GM12878 (cell line): Measurements from ENCODE around the gene RIMBP2.

Source experiments
- CBX3 ChIP-seq: fragments of 200-600 bp; sonication (generic); IDR thresholded peaks from 2 replicates; pipeline ENCODE4 v1.6.1; 2016; ENCODE audit warnings: low read depth, borderline replicate concordance
- CHD1 ChIP-seq: IDR thresholded peaks from 2 replicates; pipeline ENCODE4 v1.6.1; 2012; ENCODE audit warnings: low read depth, low read length, improper control_type of control experiment
- CTCF ChIP-seq, 3 experiments: IDR thresholded peaks in 2 of 3; conservative IDR thresholded peaks in 1 of 3; 2 replicates each; pipeline ENCODE4 v1.5.1; 2011; ENCODE audit warnings: low read depth in 3 of 3, low read length in 3 of 3, mild to moderate bottlenecking in 3 of 3, control low read depth in 2 of 3, moderate library complexity in 2 of 3, inconsistent platforms in 1 of 3, mixed read lengths in 1 of 3; ENCODE audit not compliant: control insufficient read depth in 2 of 3, insufficient read depth in 1 of 3; ENCODE audit errors: extremely low read depth in 1 of 3
- MYB ChIP-seq: fragments of 150-350 bp; IDR thresholded peaks from 2 replicates; pipeline ENCODE4 v1.6.1; 2014; ENCODE audit warnings: mild to moderate bottlenecking, low read depth, low read length, borderline replicate concordance
- POLR2AphosphoS5 ChIP-seq: IDR thresholded peaks from 2 replicates; pipeline ENCODE4 v1.6.1; 2011; ENCODE audit warnings: mild to moderate bottlenecking, low read length, inconsistent platforms
- PRDM15 ChIP-seq: fragments of 450-650 bp; formaldehyde crosslinking; IDR thresholded peaks from 2 replicates; pipeline ENCODE4 v1.4.0; 2020; ENCODE audit warnings: mild to moderate bottlenecking, moderate library complexity
- TAF1 ChIP-seq: IDR thresholded peaks from 2 replicates; pipeline ENCODE4 v1.6.1; 2011; ENCODE audit warnings: mild to moderate bottlenecking, low read depth, low read length, borderline replicate concordance

- TF ChIP-seq POLR2AphosphoS5: no peak
- TF ChIP-seq CBX3: no peak
- TF ChIP-seq CTCF (IDR thresholded peaks at IDR 0.05 in 2 of 3, conservative IDR thresholded peaks at IDR 0.05 in 1 of 3; ENCODE audit: control insufficient read depth in 2 of 3, extremely low read depth in 1 of 3, insufficient read depth in 1 of 3, low read depth in 3 of 3, low read length in 3 of 3): no peak
- TF ChIP-seq TAF1: no peak
- no peak for TF ChIP-seq PRDM15 (CRISPR knock-in tag)
- TF ChIP-seq CHD1: no peak
- TF ChIP-seq MYB: no peak
Measured at GRCh38 chr12:130350715-130351114, 365.4 kb downstream of the RIMBP2 start.
